22Rv1 (cell line): ENCODE results near the gene DIP2B.
"Not testable (repeated sequence)": the region's sequence is repeated elsewhere in the genome, so short reads cannot be mapped to it uniquely, and the experiment has no call there.

Experiments
- H3K27ac ChIP-seq: fragments of 450-650 bp; 2 replicates; pipeline ENCODE4 v1.5.1; 2017
- ZFX ChIP-seq: fragments of 450-650 bp; IDR thresholded peaks from 2 replicates; pipeline ENCODE4 v1.6.1; 2017; ENCODE audit warnings: antibody characterized with exemption, borderline replicate concordance
- TF ChIP-seq, protein P1 (sequence below): fragments of 450-650 bp; IDR thresholded peaks from 2 replicates; pipeline ENCODE4 v1.5.1; 2017; ENCODE audit warnings: mild to moderate bottlenecking

Gene DIP2B

GRCh38 chr12:50551866-50552265 is 47.1 kb downstream of the DIP2B start:
- TF ChIP-seq, protein P1, sequence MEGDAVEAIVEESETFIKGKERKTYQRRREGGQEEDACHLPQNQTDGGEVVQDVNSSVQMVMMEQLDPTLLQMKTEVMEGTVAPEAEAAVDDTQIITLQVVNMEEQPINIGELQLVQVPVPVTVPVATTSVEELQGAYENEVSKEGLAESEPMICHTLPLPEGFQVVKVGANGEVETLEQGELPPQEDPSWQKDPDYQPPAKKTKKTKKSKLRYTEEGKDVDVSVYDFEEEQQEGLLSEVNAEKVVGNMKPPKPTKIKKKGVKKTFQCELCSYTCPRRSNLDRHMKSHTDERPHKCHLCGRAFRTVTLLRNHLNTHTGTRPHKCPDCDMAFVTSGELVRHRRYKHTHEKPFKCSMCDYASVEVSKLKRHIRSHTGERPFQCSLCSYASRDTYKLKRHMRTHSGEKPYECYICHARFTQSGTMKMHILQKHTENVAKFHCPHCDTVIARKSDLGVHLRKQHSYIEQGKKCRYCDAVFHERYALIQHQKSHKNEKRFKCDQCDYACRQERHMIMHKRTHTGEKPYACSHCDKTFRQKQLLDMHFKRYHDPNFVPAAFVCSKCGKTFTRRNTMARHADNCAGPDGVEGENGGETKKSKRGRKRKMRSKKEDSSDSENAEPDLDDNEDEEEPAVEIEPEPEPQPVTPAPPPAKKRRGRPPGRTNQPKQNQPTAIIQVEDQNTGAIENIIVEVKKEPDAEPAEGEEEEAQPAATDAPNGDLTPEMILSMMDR, result no peak
- no peak for TF ChIP-seq ZFX
- no peak overlapping the region for H3K27ac ChIP-seq

GRCh38 chr12:50554651-50555050 is 49.9 kb downstream of the DIP2B start:
- TF ChIP-seq ZFX, result no peak
- TF ChIP-seq, protein P1, result no peak
- H3K27ac ChIP-seq, result no peak overlapping the region

DNA sequence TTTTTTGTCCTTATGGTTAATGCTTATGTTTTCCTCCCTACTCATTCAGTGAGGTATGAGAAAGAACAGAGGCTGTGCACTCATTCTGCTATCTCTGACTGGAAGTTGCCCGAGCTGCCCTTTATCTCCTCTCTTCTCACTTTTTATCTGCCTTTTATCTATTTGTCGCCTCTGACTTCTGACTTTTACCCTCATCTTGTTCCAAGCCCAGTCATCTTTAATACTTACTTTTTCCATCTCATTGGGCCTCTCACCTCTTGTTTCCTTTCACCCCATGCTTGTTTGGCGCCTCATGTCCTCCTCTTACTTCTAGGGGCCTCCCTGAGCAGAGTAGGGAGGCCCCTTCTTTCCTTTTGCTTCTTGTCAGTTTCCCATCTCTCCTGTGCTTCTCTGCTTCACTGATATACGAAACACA is 50.7 kb downstream of the DIP2B start:
- no peak overlapping the region for H3K27ac ChIP-seq

GRCh38 chr12:50556273-50556672 is 51.5 kb downstream of the DIP2B start:
- H3K27ac ChIP-seq, result no peak overlapping the region
- TF ChIP-seq, protein P1, result no peak
- no peak for TF ChIP-seq ZFX

More for the DNA sequence above, 50.7 kb downstream of the DIP2B start:
- no peak for TF ChIP-seq ZFX
- TF ChIP-seq, protein P1, result no peak

DNA sequence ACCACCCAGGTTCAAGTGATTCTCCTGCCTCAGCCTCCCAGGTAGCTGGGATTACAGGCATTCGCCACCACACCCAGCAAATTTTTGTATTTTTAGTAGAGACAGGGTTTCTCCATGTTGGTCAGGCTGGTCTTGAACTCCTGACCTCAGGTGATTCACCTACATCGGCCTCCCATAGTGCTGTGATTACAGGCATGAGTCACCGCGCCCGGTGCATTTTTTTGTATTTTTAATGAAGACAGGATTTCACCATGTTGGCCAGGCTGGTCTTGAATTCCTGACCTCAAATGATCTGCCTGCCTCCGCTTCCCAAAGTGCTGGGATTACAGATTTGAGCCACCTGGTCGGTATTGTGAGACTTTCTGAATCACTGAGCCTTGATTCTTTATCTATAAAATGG is 52.0 kb downstream of the DIP2B start:
- not testable (repeated sequence) for H3K27ac ChIP-seq

DNA sequence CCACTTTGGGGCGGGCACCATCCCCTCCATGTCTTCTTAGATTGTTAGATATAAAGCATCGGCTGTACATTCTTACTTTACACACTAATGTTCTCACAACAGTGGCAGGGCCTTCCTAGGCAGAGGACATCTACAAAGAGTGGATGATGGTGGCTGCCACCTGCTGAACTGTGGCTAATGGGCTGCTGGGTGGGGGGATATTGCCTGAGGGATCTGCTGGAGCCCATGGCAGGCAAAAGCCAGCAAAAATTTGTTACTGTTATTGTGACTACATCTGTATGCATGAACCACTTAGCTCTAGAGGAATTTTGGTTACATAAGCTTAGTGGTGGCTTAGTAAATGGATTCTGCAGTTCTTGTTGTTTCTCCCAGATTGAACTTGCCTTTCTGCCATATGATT is 52.6 kb downstream of the DIP2B start:
- TF ChIP-seq, protein P1, result no peak
- TF ChIP-seq ZFX, result no peak
- H3K27ac ChIP-seq, result no peak overlapping the region

- no peak for TF ChIP-seq ZFX
- TF ChIP-seq, protein P1, result no peak
- H3K27ac ChIP-seq, result no peak overlapping the region
Observed at GRCh38 chr12:50558970-50559369, 54.2 kb downstream of the DIP2B start.
